Stimulated activated CD4-positive, alpha-beta T cell treated with anti-CD3 and anti-CD28 coated beads, Interleukin-1b, Interleukin-23, amount 100 ng/mL, for 48 hours (primary cell): Measurements from ENCODE around the gene ANLN.
"Not testable (repeated sequence)": the region's sequence is repeated elsewhere in the genome, so short reads cannot be mapped to it uniquely, and the experiment has no call there.

ENCODE experiments used
- DNase-seq: peaks from one replicate; pipeline ENCODE4 v3.0.0-alpha.2; 2020

ANLN gene

DNA sequence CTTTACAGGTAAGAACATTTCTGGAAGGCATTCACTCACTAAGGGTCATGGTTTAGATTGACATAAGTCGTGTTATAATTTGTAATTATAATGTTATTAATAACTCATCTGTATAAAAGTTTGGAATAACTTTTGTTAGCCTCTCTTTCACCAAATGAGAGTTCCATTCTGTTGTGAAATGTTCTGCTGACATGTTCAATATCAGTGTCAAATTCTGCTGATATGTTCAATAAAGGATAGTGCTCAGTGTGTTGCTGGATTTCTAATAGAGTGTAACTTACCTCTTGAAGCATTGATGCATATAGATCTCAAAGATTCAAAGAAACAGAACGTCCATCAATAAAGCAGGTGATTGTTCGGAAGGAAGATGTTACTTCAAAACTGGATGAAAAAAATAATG is 30.6 kb downstream of the ANLN start:
- DNase-seq, result no peak

DNA sequence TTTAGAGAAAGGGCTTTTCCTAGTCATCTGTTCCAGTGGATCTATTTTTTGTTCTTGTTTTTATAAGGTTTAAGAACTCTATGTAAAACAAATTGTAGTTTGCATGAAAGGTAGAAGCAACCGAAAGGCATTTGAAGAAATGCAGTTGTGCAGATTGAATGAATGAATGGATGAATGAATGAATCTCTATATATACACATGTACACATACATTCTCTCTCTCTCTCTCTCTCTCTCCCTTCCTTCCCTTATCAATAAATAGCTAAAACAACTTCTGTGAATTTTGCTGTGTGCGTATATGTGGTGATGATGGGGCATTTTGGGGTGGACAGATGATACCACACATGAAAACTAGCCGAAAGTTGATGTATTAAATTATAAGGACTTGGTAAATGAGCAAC is 32.4 kb downstream of the ANLN start:
- no peak for DNase-seq

DNA sequence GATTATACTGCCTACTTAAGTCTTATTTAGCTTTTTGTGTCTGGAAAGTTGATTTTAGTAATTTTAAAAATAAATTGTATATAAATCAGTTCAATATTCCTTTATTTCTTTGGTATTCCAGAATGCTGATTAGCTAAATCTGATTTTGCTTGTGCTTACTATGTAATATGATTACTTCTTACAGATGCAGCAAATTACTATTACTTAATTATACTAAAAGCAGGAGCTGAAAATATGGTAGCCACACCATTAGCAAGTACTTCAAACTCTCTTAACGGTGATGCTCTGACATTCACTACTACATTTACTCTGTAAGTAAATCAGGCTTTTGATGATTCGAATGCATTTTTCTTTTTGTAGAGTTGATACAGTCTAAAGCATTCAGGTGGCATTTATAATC is 34.0 kb downstream of the ANLN start:
- no peak for DNase-seq

DNA sequence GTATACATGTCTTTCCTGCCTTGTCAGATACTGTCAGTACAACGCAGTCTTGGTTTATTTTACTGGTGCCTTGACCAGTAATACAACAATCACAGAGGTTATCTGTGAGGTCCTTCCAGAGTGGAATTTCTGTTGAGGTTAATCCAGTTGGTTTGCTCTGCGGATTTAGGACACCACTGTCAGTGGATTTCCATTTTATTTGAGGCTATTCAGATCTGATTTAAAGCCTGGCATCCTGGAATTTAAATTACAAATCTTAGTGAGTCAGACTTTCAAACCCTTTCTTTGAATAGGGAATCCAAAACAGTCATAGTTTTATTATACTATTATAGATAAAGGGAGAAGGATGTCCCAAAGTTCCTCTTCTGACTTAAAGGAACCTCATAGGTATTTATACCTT is 40.5 kb downstream of the ANLN start:
- DNase-seq, result no peak

DNA sequence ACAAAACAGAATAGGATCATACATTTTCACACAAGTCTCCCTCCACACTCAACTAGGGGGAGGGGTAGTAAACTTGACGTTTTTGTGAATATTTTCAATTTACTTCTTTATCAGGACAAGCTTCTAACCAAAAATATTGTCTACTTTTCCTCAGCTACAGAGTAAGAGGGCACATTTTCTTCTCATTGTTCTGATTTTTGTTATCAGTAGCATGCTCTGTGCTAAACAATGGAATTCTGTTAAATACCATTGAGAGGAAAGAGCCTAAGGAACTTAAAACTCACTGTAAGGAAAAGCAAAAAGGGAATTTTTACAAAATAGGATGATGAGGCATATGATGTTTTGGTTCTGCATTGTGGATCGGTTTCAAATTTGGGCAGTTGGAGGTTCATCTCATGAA is 41.2 kb downstream of the ANLN start:
- no peak for DNase-seq

DNA sequence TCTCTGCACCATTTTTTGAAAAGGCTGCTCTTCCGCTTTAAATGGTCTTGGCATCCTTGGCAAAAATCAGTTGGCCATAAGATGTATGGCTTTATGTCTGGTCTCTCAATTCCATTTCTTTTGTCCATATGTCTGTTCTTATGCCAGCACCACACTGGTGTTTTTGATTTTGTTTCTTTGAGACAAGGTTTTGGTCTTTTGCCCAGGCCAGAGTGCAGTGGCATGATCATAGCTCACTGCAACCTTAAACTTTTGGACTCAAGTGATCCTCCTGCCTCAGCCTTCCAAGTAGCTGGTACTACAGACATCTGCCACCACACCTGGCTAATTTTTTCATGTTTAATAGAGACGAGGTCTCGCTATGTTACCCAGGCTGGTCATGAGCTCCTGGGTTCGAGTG is 48.5 kb downstream of the ANLN start:
- DNase-seq, result no peak

DNA sequence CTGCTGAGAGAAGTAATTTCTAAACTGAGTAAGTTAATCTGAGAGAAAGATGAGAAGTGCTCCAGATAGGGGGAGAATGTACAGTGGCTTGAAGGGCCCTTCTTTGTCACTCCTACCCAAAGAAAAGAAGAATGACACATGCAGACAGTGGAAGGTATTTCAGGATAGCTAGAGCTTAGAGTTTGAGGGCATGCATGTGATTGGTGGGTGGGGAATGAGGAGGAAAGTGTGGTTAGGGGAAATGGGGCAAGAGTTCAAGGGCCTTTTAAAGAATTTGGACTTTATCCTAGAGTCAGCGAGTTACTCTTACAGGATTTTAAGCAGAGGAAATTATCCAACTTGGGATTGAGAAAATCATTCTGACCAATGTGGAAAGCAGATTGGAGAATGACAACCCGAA is 50.0 kb downstream of the ANLN start:
- DNase-seq, result no peak

DNA sequence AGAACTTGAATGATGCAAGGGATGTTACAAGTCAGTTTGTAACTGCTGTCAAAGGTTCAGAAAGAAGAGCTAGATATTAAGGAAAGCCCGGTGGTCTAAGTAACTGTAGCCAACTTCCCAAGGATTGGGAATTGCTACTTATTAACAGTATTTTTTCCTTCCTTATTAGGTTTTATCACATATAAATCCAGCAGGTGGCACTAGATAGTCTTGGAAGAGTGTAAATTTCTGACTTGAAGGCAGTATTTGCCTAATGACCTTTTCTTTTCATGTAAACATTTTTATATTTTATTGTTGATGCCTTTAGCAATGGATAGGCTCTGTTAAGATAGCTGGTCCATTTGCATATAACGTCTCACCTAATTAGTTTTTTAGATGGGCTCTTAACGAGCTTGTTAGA is 51.2 kb downstream of the ANLN start:
- DNase-seq, result no peak

DNA sequence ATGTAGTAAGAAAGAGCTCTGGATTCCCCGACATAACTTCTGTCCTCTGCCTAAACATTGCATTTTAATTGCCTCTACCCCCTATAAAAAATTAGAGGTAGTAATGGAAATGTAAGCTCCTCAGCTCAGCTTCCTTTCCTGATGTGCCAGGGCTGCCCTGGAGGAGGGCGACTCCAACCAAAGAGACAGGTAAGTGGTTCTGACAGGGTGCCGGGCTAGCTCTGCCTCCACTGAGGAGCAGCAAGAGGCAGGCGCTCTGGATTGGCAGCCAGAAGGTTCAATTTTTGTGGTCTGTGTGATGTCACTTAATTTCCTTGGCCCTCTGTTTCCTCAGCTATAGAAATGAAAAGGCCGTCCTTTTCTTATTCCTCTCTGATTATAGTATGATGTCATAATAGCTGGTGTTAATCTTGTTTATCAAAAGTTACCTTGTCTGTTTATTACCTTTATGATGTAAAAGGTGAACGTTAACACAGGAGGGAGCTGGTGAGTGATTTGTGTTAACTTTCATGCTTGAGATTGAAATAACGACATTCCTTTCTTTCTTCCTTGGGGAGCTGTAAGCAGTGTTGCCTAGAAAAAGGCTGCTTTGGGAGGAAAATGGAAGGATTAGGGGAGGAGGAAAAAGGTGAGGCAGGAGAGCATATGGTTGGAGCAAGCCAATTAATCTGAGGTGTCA is 51.8 kb downstream of the ANLN start:
- DNase-seq, result no peak

DNA sequence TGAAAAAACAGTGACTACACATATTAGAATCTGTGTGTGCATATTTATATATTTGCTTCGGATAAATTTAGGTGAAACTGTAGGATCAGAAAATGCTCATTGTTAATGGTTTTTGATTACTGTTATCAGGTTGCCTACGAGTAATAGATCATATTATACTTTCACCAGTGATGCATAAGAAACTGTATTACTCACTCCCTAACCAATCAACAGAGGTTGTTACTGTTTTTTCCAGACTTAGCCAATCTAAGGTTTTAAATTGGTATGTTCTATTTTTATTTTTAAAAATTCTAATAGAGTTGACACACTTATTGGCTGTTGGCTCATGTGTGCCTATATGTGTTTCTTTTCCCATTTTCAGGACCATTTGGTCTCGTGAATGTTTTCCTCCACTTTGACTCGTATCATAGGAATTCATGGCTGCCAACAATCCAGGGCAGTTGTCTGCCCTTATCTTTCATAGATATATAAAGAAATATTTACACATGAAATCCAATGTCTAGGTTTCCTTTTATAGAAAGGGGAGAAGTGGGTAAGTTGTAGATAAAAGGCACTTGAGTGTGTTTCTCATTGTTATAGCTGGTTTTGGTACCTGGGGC is 59.2 kb downstream of the ANLN start:
- DNase-seq, result no peak

DNA sequence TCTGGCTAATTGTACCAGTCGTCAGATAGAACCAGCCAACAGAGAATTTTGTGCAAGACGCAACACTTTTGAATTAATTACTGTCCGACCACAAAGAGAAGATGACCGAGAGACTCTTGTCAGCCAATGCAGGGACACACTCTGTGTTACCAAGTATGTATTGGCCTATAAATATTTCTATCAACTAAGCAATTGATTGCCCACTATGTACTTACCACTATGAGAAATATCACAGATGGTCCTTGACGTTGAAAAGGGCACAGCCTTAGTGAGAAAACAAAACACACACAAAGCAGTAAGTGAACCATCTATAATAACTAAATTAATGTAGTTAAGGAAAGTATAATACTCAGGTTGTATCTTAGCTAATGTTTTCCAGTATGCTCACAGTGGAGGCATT is 60.0 kb downstream of the ANLN start:
- DNase-seq, result no peak

DNA sequence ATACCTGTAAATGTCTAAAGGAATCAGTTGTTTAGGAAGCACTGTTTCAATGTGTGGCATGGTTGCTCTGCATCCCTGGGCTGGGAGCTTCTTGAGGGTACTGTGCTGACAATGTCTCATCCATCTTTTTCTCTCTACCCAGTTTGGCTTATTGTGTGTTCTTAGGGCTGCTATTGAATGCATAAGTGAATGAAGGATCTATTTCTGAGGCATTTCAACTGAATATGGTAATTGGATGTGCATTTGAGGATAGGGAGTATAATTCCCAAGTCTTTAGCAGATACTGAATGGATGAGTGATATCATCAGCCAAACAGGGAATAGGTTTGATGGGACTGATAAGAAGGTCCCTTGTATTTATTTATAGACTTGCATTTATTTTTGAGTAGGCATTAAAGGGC is 64.1 kb downstream of the ANLN start:
- DNase-seq, result no peak

DNA sequence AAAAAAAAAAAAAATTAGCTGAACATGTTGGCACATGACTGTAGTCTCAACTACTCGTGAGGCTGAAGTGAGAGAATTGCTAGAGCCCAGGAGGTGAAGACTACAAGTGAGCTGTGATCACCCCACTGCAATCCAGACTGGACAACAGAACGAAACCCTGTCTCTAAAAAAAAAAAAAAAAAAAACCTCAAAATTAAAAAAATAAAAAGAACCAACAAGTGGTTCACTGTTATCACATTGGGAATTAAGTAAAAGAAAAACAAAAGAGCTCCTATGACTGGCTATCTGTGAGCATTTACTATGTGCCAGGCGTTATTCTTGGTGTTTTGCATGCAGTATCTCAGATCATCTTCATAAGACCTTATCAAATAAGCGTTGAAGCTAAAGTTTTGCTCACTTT is 66.0 kb downstream of the ANLN start:
- no peak for DNase-seq

DNA sequence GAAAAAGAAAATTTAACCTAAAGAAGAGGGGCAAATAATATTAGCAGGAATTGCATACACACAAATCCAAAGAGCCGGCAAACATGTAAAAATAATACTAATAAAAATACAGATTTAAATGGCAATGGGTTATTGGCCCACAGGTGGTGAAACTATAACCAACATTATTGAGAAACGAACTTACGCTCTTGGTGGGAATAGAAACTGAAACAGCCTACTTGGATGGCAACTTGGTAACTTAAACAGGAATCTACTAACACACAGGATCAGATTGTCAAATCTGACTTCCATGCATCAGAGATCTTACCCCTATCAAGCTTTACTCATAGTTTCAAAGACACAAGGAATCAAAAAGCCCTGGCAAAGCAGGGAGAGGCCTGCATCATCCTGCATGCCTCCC is 66.5 kb downstream of the ANLN start:
- DNase-seq, result no peak

DNA sequence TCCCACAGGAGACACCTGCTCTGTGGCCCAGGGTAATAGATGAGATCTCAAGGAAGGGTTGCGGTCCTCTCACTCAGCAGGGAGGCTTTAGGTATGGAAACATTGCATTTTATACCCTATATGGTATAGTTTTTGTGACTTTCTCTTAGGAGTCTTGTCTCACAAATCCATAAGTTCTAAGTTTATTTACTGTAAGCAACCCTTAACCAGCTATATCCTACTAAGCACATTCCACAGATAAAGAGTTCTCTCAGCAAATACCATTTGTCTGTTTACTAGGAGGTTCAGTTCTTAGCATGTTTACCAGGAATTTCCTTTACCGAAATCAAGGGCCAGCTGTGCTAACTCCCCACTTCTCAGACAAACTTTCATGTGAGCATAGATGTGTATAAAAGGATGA is 66.9 kb downstream of the ANLN start:
- no peak for DNase-seq

DNA sequence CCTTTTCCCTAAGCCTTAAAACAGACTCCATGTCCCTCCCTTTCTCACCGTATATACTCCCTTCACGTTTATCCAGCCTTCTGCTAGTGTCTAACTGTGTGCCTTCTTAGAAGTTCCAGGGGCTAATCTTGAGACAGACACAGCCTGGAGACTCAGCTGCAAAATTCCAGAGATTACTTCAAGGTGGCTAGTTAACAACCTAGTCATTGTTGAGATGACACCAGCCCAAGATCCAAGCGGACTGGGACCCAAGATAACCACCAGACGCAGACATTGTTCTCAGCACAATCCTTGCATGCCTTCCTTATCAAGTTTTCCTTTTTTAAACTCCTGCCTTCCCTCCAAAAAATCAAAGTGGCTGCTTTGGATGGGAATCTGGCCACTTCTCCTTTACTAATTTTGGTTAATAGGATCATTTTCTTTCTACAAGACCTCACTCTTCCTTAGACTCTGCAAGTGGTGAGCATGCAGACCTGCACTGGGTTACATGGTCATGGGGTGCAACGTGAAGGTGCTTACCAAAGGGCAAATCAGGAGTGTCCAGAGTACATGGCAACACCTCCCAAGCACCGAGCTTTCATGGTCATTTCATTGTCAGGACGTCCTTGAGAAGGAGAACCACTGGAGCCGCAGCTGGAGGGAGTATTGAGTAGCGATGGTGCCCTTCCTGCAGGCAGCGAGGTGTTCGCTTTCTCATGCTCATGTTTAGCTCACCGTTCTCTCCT is 69.7 kb downstream of the ANLN start:
- no peak for DNase-seq

DNA sequence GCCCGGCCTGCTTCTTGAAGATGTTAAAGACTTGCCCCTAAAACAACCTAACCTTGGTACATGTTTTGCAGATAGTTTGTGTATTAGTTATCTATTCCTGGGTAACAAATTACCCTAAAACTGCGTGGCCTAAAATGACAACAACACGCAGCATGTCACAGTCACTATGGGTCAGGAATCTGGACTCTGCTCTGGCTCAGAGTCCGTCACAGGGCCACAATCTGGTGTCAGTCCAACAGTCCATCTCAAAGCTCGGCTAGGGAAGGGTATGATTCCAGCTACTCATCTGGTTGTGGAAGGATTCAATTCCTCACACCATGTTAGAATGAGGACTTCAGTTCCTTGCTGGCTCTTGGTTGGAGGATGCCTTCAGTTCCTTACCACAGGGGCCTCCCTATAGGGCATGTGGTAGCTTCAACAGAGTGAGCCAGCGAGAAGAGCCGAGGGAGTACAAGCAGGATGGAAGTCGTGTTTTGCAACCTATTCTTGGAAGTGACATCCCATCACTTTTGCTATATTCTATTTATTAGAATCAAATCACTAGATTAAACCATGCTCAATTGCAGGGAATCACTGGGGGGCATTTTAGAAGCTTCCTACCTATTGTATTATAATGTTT is 71.3 kb downstream of the ANLN start:
- DNase-seq, result no peak

DNA sequence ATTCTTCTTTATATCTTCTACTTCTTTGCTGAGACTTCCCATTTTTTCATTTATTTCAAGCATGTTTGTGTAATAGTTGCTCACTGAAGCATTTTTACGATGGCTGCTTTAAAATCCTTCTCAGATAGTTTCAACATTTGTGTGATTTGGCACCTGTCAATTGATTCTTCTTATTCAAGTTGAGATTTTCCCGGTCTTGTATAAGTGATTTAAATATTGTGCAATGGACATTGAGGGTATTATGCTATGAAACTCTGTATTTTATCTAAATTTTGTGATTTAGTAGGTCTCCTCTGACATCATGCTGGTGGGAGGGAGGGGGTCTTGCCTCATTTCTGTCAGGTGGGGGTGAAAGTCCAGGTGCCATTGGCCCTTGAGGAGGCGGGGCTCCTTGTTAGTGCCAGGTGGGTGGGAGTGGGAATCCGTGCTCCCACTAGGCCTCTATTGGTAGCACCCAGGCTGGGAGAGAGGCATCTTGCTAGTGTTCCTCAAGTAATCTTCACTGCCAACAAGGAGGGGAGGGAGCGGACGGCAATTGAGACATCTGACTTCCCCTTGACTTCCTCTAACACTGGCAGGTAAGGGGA is 73.0 kb downstream of the ANLN start:
- DNase-seq, result no peak

DNA sequence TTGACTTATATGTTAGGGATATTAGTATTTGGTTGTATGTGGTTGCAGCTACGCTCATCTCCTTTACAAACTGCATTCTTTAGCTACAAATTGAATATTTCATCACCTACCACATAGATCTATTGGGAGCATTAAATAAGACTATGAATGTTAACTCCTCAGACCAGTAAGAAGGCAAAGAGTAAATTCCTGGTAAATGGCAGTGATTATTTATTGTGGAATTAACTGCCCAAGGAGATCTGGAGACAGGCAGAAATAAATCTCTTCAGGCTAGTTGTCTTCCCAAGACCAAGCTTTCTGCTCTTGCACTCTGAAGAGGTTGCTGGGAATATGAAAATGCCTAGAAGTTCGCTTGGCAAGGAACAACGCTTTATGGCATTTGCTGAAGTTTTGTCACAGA is 74.6 kb downstream of the ANLN start:
- no peak for DNase-seq

DNA sequence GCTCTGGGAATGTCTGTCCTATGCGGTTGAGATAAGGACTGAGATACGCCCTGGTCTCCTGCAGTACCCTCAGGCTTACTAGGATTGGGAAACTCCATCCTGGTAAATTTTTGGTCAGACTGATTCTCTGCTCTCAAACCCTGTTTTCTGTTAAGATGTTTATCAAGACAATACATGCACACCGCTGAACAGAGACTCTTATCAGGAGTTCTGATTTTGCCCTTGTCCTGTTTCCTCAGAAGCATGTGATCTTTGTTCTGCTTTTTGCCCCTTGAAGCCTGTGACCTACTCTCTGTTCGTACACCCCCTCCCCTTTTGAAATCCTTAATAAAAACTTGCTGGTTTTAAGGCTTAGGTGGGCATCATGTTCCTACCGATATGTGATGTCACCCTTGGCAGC is 76.3 kb downstream of the ANLN start:
- not testable (repeated sequence) for DNase-seq

DNA sequence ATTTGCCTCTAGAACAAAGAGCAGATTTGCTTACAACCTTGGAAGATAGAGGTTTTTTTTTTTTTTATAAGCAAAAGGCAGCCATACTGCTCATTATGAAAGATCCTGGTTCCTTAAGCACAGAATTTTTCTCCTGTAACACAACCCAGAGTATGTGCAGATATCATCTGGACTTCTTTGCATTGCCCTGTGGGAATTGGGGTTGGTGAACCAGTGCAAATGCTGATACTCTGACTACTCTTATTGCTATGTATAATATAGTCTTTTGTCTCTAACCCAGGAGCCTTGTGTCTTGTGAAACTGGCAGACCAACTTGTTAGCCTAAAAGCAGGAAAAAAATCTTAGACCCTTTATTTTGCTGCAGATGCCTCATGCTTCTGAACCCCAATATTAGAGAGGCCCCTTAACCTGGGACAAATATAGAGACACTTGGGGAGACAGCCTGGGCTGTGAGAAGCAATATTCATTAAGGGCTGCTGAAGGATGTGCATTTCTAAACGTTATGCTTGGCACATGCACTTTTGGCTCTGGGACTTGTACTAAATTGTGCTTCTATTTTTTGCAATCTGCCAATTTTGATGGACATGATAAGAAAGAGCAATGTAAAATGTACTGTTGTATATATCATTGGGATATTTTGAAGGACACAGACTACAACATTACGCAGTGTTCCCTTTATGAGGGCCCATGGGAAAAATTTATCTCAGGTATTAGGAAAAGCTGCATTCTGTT is 78.9 kb downstream of the ANLN start:
- no peak for DNase-seq

DNA sequence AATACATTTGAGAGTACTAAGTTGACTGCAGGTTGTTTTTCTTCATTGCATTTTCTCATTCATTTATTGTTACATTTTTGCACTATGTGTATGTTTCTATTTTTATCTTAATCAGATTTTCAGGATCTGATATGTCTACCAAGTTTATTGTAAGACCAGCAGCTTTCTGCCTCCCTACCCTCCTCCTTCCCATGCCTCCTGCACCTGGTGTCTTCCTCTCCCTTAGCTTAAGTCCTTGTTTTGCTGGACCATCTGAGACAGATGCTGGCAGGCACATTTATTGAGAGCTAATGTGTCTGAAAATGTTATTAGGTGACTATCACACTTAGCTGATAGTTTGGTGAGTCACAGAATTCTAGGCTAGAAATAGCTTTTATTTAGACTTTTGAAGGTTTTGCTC is 79.6 kb downstream of the ANLN start:
- DNase-seq, result no peak

DNA sequence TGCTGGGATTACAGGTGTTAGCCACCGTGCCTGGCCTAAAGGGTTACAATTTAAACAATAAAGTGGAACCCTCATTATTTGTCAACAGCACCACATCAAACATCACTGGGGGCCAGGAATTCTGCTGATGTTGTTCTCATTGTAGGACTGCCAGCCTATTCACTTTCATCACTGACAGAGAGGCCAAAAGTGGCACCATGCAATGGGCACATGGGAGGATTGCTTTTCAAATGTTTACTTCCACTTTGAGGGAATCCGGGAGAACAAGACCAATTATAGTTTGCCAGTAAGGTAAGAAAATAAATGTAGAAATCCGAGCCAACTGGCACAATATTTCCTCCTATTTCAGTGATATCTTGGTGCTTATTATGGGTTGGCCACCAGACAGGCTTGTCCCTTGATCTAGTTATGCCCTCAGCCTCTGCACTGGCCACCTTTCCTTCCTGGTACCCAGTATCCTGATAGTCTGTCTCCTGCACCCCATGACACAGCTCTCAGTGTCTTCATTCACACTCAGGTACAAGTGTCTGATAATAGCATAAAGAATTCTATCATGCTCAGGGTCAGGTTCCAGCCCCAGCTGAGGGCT is 82.6 kb downstream of the ANLN start:
- DNase-seq, result no peak
